KMS-11 (cell line): ENCODE measurements around the gene ZNF383.

Experiments used
- H2AFZ ChIP-seq: fragments of 200-600 bp; sonication (generic); 2 replicates; pipeline ENCODE4 v1.6.1; 2016; ENCODE audit warnings: antibody characterized with exemption, mixed run types, low read depth
- H3K27ac ChIP-seq: fragments of 200-600 bp; sonication (generic); 2 replicates; pipeline ENCODE4 v1.6.1; 2016; ENCODE audit warnings: mild to moderate bottlenecking, mixed run types
- H3K27me3 ChIP-seq: fragments of 200-600 bp; sonication (generic); 2 replicates; pipeline ENCODE4 v1.6.1; 2017; ENCODE audit warnings: mild to moderate bottlenecking, low read depth, mixed run types, moderate library complexity; ENCODE audit not compliant: insufficient read depth
- H3K36me3 ChIP-seq: fragments of 200-600 bp; sonication (generic); 2 replicates; pipeline ENCODE4 v1.6.1; 2017; ENCODE audit warnings: mild to moderate bottlenecking, mixed run types; ENCODE audit not compliant: insufficient read depth
- H3K4me1 ChIP-seq: fragments of 200-600 bp; sonication (generic); 2 replicates; pipeline ENCODE4 v1.6.1; 2016; ENCODE audit warnings: mild to moderate bottlenecking, low read depth, mixed run types; ENCODE audit not compliant: poor library complexity, severe bottlenecking
- H3K4me2 ChIP-seq: fragments of 200-600 bp; sonication (generic); 2 replicates; pipeline ENCODE4 v1.7.0; 2016; ENCODE audit warnings: mild to moderate bottlenecking, mixed run types
- H3K4me3 ChIP-seq: fragments of 200-600 bp; sonication (generic); IDR thresholded peaks from 2 replicates; pipeline ENCODE4 v1.6.1; 2017; ENCODE audit warnings: low read depth, low read length, mixed read lengths; ENCODE audit not compliant: insufficient read depth
- H3K79me2 ChIP-seq: fragments of 200-600 bp; sonication (generic); 2 replicates; pipeline ENCODE4 v1.6.1; 2016; ENCODE audit warnings: low read depth, mixed run types; ENCODE audit not compliant: insufficient read depth
- H3K9ac ChIP-seq: fragments of 200-600 bp; sonication (generic); 2 replicates; pipeline ENCODE4 v1.6.1; 2016; ENCODE audit warnings: mild to moderate bottlenecking, mixed run types
- H4K20me1 ChIP-seq: fragments of 200-600 bp; sonication (generic); 2 replicates; pipeline ENCODE4 v1.6.1; 2016; ENCODE audit warnings: mild to moderate bottlenecking, mixed run types; ENCODE audit not compliant: insufficient read depth
- TF ChIP-seq, protein P1 (sequence below): fragments of 200-600 bp; sonication (generic); conservative IDR thresholded peaks from 2 replicates; pipeline ENCODE4 v1.6.1; 2017; ENCODE audit warnings: low read depth, mild to moderate bottlenecking, antibody characterized with exemption, low read length, moderate library complexity, mixed read lengths

Gene ZNF383

DNA sequence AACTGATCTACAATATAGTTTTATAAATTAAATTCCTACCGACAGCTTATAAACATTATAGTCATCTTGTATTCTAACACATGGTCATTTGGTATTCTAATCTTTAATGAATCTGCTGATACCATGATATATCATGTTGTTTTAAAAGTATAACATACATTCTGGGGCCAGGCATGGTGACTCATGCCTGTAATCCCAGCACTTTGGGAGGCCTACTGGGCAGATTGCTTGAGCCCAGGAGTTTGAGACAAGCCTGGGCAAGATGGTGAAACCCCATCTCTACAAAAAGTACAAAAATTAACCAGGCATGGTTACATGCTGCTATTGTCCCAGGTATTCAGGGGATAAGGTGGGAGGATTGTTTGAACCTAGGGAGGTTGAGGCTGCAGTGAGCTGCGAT is 3.1 kb downstream of the ZNF383 start:
- 0 out of 2 replicates have a peak, but pooled peaks cover 4% of the 10 kb centered on the region for H3K36me3 ChIP-seq
- H3K4me2 ChIP-seq: no peak overlapping the region
- no peak overlapping the region for H3K4me3 ChIP-seq
- H3K79me2 ChIP-seq: no peaks in the 10 kb centered on the region
- H3K27ac ChIP-seq: no peak overlapping the region
- no peaks in the 10 kb centered on the region for H3K27me3 ChIP-seq
- no peak overlapping the region for H3K9ac ChIP-seq
- H2AFZ ChIP-seq: no peak overlapping the region
- no peaks in the 10 kb centered on the region for H4K20me1 ChIP-seq
- no peaks in the 10 kb centered on the region for H3K4me1 ChIP-seq
- TF ChIP-seq, protein P1, sequence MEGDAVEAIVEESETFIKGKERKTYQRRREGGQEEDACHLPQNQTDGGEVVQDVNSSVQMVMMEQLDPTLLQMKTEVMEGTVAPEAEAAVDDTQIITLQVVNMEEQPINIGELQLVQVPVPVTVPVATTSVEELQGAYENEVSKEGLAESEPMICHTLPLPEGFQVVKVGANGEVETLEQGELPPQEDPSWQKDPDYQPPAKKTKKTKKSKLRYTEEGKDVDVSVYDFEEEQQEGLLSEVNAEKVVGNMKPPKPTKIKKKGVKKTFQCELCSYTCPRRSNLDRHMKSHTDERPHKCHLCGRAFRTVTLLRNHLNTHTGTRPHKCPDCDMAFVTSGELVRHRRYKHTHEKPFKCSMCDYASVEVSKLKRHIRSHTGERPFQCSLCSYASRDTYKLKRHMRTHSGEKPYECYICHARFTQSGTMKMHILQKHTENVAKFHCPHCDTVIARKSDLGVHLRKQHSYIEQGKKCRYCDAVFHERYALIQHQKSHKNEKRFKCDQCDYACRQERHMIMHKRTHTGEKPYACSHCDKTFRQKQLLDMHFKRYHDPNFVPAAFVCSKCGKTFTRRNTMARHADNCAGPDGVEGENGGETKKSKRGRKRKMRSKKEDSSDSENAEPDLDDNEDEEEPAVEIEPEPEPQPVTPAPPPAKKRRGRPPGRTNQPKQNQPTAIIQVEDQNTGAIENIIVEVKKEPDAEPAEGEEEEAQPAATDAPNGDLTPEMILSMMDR: no peak

DNA sequence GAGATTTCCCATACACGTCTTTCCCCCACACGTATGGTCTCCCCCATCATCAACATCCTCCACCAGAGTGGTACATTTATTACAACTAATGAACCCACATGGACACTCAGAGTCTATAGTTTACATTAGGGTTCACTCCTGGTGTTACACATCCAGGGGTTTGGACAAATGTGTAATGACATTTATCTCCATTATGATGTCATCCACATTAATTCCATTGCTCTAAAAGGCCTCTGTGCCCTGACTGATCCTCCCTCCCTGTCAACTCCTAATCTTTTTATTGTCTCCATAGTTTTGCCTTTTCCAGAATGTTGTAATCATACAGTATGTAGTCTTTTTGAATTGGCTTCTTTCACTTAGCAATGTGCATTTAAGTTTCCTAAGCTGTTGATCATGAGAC is 8.2 kb downstream of the ZNF383 start:
- Histone ChIP-seq H2AFZ (no peak overlapping the region), H3K4me3 (no peak overlapping the region), H3K9ac (no peak overlapping the region), H3K4me1 (no peaks in the 10 kb centered on the region), H4K20me1 (no peaks in the 10 kb centered on the region), H3K4me2 (no peak overlapping the region), H3K27ac (no peak overlapping the region), H3K27me3 (no peaks in the 10 kb centered on the region), H3K36me3 (no peaks in the 10 kb centered on the region), H3K79me2 (no peaks in the 10 kb centered on the region)
- TF ChIP-seq, protein P1: no peak

DNA sequence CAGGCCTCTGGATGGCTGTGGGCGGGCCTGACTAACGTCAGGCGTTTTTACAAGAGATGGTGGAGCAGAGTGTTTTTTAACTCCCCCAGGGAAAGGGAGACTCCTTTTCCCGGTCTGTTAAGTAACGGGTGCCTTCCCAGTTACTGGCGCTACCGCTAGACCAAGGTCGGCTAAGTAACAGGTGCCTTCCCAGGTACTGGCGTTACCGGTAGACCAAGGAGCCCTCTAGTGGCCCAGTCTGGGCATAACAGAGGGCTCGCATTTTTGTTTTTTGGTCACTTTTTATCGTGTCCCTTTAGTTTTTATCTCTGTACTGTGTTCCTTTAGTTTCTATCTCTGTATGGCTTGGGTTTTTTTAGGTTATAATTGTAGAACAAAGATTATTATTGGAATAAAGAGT is 10.0 kb downstream of the ZNF383 start:
- H3K9ac ChIP-seq: no peak overlapping the region
- H2AFZ ChIP-seq: no peak overlapping the region
- no peak overlapping the region for H3K27ac ChIP-seq
- H4K20me1 ChIP-seq: no peaks in the 10 kb centered on the region
- no peaks in the 10 kb centered on the region for H3K79me2 ChIP-seq
- no peaks in the 10 kb centered on the region for H3K27me3 ChIP-seq
- no peaks in the 10 kb centered on the region for H3K36me3 ChIP-seq
- no peak overlapping the region for H3K4me2 ChIP-seq
- H3K4me1 ChIP-seq: no peaks in the 10 kb centered on the region
- TF ChIP-seq, protein P1: peak; percentile 65
- no peak overlapping the region for H3K4me3 ChIP-seq

DNA sequence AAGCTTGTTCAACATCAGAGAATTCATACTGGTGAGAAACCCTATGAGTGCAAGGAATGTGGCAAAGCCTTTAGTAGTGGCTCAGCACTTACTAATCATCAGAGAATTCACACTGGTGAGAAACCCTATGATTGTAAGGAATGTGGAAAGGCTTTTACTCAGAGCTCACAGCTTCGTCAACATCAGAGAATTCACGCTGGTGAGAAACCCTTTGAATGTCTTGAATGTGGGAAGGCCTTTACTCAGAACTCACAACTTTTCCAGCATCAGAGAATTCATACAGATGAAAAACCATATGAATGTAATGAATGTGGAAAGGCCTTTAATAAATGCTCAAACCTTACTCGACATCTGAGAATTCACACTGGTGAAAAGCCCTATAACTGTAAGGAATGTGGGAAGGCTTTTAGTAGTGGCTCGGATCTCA is 25.2 kb downstream of the ZNF383 start:
- H3K27ac ChIP-seq: no peak overlapping the region
- TF ChIP-seq, protein P1: no peak
- no peak overlapping the region for H3K9ac ChIP-seq
- no peaks in the 10 kb centered on the region for H4K20me1 ChIP-seq
- no peak overlapping the region for H3K4me2 ChIP-seq
- H3K4me1 ChIP-seq: no peaks in the 10 kb centered on the region
- H3K4me3 ChIP-seq: no peak overlapping the region
- no peaks in the 10 kb centered on the region for H3K27me3 ChIP-seq
- H2AFZ ChIP-seq: no peak overlapping the region
- H3K36me3 ChIP-seq: no peaks in the 10 kb centered on the region
- no peaks in the 10 kb centered on the region for H3K79me2 ChIP-seq
